HEK293 (cell line): ENCODE data around the gene ARNT2.

ENCODE experiments used
- YY1 ChIP-seq: fragments of 450-650 bp; formaldehyde crosslinking; IDR thresholded peaks from 2 replicates; pipeline ENCODE4 v1.5.1; 2018; ENCODE audit warnings: missing biosample characterization, missing genetic modification characterization
- ZBTB21 ChIP-seq: fragments of 450-650 bp; formaldehyde crosslinking; IDR thresholded peaks from 2 replicates; pipeline ENCODE4 v1.5.1; 2017; ENCODE audit warnings: missing biosample characterization, missing genetic modification characterization
- ZNF19 ChIP-seq: fragments of 450-650 bp; formaldehyde crosslinking; IDR thresholded peaks from 2 replicates; pipeline ENCODE4; 2016; ENCODE audit warnings: missing biosample characterization, missing genetic modification characterization, low read depth
- TF ChIP-seq, protein P1 (sequence below): fragments of 450-650 bp; formaldehyde crosslinking; IDR thresholded peaks from 2 replicates; pipeline ENCODE4 v1.5.1; 2016; ENCODE audit warnings: missing biosample characterization, missing genetic modification characterization
- TF ChIP-seq, protein P2 (sequence below): fragments of 450-650 bp; formaldehyde crosslinking; IDR thresholded peaks from 2 replicates; pipeline ENCODE4 v1.5.1; 2016; ENCODE audit warnings: missing biosample characterization, missing genetic modification characterization

DNA sequence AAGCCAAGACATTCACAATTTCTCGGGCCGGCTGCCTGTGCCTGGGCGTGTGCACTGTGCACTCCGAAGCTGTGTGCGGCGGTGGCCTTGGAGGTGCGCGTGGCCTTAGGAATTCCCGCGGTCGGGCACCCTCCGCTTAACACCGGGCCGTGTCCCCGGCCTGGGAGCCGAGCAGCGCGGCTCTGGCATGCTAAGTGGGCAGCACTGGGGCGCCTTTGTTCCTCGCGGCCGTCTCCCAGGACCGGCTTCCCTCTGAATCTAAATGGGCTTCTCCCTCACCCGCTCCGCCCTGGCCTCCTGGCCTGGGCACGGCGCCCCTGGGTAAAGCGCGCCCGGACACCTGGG, 498 bp upstream of the ARNT2 start:
- TF ChIP-seq, protein P1, sequence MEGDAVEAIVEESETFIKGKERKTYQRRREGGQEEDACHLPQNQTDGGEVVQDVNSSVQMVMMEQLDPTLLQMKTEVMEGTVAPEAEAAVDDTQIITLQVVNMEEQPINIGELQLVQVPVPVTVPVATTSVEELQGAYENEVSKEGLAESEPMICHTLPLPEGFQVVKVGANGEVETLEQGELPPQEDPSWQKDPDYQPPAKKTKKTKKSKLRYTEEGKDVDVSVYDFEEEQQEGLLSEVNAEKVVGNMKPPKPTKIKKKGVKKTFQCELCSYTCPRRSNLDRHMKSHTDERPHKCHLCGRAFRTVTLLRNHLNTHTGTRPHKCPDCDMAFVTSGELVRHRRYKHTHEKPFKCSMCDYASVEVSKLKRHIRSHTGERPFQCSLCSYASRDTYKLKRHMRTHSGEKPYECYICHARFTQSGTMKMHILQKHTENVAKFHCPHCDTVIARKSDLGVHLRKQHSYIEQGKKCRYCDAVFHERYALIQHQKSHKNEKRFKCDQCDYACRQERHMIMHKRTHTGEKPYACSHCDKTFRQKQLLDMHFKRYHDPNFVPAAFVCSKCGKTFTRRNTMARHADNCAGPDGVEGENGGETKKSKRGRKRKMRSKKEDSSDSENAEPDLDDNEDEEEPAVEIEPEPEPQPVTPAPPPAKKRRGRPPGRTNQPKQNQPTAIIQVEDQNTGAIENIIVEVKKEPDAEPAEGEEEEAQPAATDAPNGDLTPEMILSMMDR (tag by site-specific recombination): no peak
- TF ChIP-seq YY1 (no peak), ZNF19 (tag by site-specific recombination) (no peak), ZBTB21 (tag by site-specific recombination) (no peak)
- TF ChIP-seq, protein P2, sequence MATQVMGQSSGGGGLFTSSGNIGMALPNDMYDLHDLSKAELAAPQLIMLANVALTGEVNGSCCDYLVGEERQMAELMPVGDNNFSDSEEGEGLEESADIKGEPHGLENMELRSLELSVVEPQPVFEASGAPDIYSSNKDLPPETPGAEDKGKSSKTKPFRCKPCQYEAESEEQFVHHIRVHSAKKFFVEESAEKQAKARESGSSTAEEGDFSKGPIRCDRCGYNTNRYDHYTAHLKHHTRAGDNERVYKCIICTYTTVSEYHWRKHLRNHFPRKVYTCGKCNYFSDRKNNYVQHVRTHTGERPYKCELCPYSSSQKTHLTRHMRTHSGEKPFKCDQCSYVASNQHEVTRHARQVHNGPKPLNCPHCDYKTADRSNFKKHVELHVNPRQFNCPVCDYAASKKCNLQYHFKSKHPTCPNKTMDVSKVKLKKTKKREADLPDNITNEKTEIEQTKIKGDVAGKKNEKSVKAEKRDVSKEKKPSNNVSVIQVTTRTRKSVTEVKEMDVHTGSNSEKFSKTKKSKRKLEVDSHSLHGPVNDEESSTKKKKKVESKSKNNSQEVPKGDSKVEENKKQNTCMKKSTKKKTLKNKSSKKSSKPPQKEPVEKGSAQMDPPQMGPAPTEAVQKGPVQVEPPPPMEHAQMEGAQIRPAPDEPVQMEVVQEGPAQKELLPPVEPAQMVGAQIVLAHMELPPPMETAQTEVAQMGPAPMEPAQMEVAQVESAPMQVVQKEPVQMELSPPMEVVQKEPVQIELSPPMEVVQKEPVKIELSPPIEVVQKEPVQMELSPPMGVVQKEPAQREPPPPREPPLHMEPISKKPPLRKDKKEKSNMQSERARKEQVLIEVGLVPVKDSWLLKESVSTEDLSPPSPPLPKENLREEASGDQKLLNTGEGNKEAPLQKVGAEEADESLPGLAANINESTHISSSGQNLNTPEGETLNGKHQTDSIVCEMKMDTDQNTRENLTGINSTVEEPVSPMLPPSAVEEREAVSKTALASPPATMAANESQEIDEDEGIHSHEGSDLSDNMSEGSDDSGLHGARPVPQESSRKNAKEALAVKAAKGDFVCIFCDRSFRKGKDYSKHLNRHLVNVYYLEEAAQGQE (tag by site-specific recombination): no peak
